ENCODE data around the gene TFF3.

The TFF3 gene

DNA sequence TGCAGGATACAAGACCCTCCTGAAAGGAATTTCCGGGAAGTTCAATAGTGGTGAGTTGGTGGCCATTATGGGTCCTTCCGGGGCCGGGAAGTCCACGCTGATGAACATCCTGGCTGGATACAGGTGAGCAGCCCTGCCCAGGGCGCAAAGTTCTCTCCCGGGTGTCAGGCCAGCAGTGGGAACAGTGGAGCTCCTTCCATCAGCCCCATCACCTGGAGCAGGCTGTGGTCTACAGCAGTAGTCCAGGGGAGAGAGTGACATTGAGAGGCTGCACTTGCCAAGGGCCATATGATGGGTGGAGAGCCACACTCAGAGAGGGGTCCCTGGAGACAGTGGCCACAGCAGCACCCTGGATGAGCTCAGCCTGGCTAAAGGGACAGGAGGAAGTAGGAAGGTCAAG, 44.1 kb downstream of the TFF3 start:
- POLR2A ChIA-PET: no interaction called here
- TF ChIP-seq, protein P1, sequence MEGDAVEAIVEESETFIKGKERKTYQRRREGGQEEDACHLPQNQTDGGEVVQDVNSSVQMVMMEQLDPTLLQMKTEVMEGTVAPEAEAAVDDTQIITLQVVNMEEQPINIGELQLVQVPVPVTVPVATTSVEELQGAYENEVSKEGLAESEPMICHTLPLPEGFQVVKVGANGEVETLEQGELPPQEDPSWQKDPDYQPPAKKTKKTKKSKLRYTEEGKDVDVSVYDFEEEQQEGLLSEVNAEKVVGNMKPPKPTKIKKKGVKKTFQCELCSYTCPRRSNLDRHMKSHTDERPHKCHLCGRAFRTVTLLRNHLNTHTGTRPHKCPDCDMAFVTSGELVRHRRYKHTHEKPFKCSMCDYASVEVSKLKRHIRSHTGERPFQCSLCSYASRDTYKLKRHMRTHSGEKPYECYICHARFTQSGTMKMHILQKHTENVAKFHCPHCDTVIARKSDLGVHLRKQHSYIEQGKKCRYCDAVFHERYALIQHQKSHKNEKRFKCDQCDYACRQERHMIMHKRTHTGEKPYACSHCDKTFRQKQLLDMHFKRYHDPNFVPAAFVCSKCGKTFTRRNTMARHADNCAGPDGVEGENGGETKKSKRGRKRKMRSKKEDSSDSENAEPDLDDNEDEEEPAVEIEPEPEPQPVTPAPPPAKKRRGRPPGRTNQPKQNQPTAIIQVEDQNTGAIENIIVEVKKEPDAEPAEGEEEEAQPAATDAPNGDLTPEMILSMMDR (IDR thresholded peaks at IDR 0.05; ENCODE audit: control extremely low read depth, extremely low read depth, low read depth, missing control alignments): no peak
- no peak for DNase-seq (ENCODE audit: extremely low spot score)
- CTCF ChIA-PET: interaction anchor here (1.3 to 3.8 kb wide), 5 partner anchors 9 to 126 kb away, joined by 4 to 30 read pairs (median 9); no protein-coding TSS in a partner anchor

DNA sequence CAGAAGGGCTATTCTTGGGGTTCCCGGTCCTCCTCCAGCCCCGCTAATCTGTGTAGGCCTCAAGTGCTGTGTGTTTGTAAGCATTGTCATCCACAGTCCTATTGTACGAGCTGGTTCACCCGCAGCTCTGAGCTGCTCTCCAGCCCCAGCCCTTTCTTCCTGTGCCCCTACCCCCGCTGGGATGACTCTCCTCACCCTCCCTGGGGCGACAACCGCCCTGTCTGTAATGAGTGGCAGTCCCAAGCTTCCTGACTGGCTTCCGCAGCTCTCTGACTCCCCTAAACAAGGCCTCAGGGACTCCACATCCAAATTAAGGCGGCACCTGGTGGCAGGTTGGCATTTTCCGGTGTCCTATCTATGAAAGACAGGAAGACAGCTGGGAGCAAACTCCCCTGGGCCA, 45.8 kb downstream of the TFF3 start:
- TF ChIP-seq, protein P1 (IDR thresholded peaks at IDR 0.05; ENCODE audit: control extremely low read depth, extremely low read depth, low read depth, missing control alignments): no peak
- CTCF ChIA-PET: interaction anchor here (0.6 to 3.8 kb wide), 8 partner anchors 10 to 124 kb away, joined by 3 to 30 read pairs (median 3); no protein-coding TSS in a partner anchor
- POLR2A ChIA-PET: no interaction called here
- DNase-seq (ENCODE audit: extremely low spot score): no peak

- TF ChIP-seq, protein P1 (IDR thresholded peaks at IDR 0.05; ENCODE audit: control extremely low read depth, extremely low read depth, low read depth, missing control alignments): no peak
- POLR2A ChIA-PET: no interaction called here
- no peak for DNase-seq (ENCODE audit: extremely low spot score)
- CTCF ChIA-PET: interaction anchor here (0.9 to 1.0 kb wide), 2 partner anchors 108 to 119 kb away, joined by 3 read pairs; no protein-coding TSS in a partner anchor
Observed at GRCh38 chr21:42266971-42267556, 48.1 kb downstream of the TFF3 start.

- ChIA-PET CTCF (interaction anchor here (0.6 to 2.0 kb wide), 4 partner anchors 45 to 982 kb away, joined by 3 to 7 read pairs (median 3); no protein-coding TSS in a partner anchor), POLR2A (no interaction called here)
- DNase-seq (ENCODE audit: extremely low spot score): no peak
- TF ChIP-seq, protein P1 (IDR thresholded peaks at IDR 0.05; ENCODE audit: control extremely low read depth, extremely low read depth, low read depth, missing control alignments): no peak
Observed at GRCh38 chr21:42265231-42265812, 49.9 kb downstream of the TFF3 start.

DNA sequence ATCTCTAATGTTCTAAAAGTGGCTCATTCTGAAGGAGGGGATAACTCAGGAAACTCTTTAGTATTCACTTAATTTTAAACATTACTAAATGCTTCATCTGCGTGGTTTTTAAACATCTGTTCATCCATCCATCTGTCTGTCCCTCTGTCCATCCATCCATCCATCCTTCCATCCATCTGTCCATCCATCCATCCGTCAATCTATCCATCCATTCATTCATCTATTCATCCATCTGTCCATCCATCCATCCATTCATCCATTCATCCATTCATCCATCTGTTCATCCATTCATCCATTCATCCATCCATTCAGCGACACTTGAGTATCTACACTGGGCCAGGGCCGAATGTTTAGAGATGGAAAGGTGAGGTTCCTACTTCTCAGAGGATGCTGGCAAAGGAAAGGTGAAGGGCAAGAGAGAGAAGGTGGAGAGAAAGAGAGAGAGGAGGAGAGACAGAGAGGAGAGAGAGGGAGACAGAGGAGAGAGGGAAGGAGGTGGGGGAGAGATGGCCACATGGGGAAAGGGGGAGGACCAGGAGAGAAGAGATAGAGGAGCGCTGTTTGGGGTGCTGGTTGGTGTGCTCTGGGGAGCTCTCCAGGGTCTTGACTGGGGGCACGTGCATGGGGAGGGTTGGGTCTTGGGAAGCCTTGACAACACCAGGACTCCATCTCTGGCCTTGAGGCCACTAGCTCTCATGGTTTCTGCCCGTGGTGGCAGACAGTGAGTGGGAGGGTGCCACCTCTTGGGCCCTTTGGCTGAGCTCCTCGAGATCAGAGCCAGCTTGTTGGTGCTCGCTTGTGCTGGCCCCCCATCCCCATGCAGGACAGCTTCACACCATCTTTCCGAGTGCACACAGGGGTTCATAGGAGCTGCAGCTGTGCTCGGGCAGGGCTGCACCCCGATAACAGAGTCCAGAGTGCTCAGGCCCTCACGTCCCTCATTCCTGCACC, 50.7 kb downstream of the TFF3 start:
- DNase-seq (ENCODE audit: extremely low spot score): no peak
- ChIA-PET POLR2A (no interaction called here), CTCF (interaction anchor here (0.6 to 2.0 kb wide), 5 partner anchors 10 to 982 kb away, joined by 3 to 7 read pairs (median 3); no protein-coding TSS in a partner anchor)
- TF ChIP-seq, protein P1 (IDR thresholded peaks at IDR 0.05; ENCODE audit: control extremely low read depth, extremely low read depth, low read depth, missing control alignments): no peak

GRCh38 chr21:42263591-42264131, 51.5 kb downstream of the TFF3 start:
- ChIA-PET CTCF (interaction anchor here (0.8 to 2.4 kb wide), 3 partner anchors 10 to 100 kb away, joined by 3 to 15 read pairs (median 4); no protein-coding TSS in a partner anchor), POLR2A (no interaction called here)
- DNase-seq (ENCODE audit: extremely low spot score): no peak
- TF ChIP-seq, protein P1 (IDR thresholded peaks at IDR 0.05; ENCODE audit: control extremely low read depth, extremely low read depth, low read depth, missing control alignments): no peak
